ENCODE data around the gene RELB. TPM values are rescaled to one million over a fixed set of nuclear protein-coding genes. Genes with fewer than 3 reads are reported as not detected.
A peak's percentile ranks its signal among the peaks of the same experiment; 100 is the strongest.

Gene RELB
- total RNA-seq, 4 donors from 2014 or later: 8.1 to 15.1 (median 11.7) TPM

DNA sequence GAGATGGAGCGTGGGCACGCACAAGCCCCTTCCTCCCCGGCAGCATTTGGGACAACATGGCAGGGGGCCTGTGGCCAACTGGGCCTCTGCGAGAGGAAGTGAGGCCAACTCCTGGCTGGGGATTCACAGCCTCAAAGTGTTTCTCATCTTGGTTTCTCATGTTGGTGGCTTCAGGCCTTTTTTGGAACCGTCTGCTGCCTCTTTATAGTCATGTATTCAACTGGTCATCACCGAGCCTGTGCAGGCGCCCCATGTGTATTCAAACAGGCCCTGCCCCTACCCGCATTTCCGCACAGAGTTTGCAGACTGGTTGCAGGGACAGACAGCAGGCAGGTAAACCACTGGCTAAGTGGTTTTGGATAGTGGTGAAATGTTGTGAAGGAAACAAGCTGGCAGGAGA lies 17.3 kb upstream of the RELB start:
- TF ChIP-seq, protein P1, sequence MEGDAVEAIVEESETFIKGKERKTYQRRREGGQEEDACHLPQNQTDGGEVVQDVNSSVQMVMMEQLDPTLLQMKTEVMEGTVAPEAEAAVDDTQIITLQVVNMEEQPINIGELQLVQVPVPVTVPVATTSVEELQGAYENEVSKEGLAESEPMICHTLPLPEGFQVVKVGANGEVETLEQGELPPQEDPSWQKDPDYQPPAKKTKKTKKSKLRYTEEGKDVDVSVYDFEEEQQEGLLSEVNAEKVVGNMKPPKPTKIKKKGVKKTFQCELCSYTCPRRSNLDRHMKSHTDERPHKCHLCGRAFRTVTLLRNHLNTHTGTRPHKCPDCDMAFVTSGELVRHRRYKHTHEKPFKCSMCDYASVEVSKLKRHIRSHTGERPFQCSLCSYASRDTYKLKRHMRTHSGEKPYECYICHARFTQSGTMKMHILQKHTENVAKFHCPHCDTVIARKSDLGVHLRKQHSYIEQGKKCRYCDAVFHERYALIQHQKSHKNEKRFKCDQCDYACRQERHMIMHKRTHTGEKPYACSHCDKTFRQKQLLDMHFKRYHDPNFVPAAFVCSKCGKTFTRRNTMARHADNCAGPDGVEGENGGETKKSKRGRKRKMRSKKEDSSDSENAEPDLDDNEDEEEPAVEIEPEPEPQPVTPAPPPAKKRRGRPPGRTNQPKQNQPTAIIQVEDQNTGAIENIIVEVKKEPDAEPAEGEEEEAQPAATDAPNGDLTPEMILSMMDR (IDR thresholded peaks at IDR 0.05): no peak
- no peak for TF ChIP-seq POLR2A (IDR thresholded peaks at IDR 0.05)
- H3K4me3 ChIP-seq (ENCODE audit: low read depth, poor library complexity, severe bottlenecking): no peak overlapping the region
- intact Hi-C loops (cut with DNase I; ENCODE audit: low total_unique reads): no loop called here
- no peak for DNase-seq (ENCODE audit: low spot score in 2 of 2)
- 80 to 82% methylated on average over 9 of the region's 9 CpGs for WGBS, 2 donors

DNA sequence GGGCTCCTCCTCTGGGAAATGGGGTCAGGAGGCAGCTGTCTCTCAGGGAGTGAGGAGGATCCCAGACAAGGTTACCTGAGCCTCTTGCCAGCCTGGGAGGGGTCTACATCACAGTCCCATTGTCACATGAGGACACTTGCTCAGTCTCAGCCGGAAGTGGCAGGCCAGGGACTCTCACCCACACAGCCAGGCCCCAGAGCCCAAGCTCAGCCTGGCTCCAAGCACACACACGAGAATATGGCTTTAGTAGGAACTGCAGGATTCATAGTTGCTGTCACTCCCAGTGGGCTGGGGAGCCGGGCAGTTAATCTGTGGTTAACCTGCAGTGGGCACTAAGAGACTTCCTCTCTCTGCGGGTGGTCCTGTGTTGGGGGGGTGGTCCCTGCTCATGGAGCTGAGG lies 15.8 kb upstream of the RELB start:
- TF ChIP-seq, protein P1 (IDR thresholded peaks at IDR 0.05): no peak
- no peak for TF ChIP-seq POLR2A (IDR thresholded peaks at IDR 0.05)
- WGBS, 2 donors: 87 to 94% methylated on average over 3 to 4 of the region's 4 CpGs

DNA sequence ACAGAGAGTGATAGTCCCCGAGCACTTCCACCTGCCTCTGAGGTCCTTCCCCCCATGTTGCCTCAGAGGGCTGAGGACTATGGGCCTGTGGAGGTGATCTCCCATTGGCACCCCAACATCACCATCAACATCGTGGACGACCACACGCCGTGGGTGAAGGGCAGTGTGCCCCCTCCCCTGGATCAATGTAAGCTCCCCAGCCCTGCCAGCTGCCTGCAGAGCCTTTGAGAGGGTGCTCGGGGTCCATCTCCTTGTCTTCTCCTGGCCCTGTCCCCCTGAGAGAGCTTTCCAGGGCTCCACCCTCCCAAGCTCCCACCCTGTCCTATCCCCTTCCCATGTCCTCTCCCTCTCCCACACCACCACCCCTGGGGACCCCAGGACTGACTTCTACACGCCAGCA lies 14.9 kb upstream of the RELB start:
- no peak for DNase-seq (ENCODE audit: low spot score in 2 of 2)
- intact Hi-C loops (cut with DNase I; ENCODE audit: low total_unique reads): no loop called here
- no peak overlapping the region for H3K4me3 ChIP-seq (ENCODE audit: low read depth, poor library complexity, severe bottlenecking)
- 85 to 88% methylated on average over 7 of the region's 7 CpGs for WGBS, 2 donors
- TF ChIP-seq POLR2A (IDR thresholded peaks at IDR 0.05): no peak
- TF ChIP-seq, protein P1 (IDR thresholded peaks at IDR 0.05): no peak

More for the DNA sequence above, 15.8 kb upstream of the RELB start:
- DNase-seq (ENCODE audit: low spot score in 2 of 2): no peak
- H3K4me3 ChIP-seq (ENCODE audit: low read depth, poor library complexity, severe bottlenecking): no peak overlapping the region
- intact Hi-C loops (cut with DNase I; ENCODE audit: low total_unique reads): no loop called here

DNA sequence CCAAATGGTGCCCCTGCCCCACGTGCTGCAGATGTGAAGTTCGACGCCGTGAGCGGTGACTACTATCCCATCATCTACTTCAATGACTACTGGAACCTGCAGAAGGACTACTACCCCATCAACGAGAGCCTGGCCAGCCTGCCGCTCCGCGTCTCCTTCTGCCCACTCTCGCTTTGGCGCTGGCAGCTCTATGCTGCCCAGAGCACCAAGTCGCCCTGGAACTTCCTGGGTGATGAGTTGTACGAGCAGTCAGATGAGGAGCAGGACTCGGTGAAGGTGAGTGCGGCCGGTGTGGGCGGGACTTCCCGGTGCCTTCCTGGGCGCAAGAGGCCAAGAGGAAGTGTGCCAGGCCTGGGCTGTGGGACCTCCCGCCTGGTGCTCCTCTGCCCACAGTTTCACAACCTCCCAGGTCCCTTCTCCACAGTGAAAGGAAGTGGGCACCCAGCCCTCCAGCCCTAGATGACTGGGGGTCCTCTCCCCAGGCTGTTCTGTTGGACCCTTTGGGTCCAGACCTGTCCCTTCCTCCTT lies 14.1 kb upstream of the RELB start:
- intact Hi-C loops (cut with DNase I; ENCODE audit: low total_unique reads): no loop called here
- WGBS, 2 donors: 84 to 90% methylated on average over 20 of the region's 20 CpGs
- TF ChIP-seq, protein P1 (IDR thresholded peaks at IDR 0.05): no peak
- H3K4me3 ChIP-seq (ENCODE audit: low read depth, poor library complexity, severe bottlenecking): no peak overlapping the region
- DNase-seq (ENCODE audit: low spot score in 2 of 2): no peak

DNA sequence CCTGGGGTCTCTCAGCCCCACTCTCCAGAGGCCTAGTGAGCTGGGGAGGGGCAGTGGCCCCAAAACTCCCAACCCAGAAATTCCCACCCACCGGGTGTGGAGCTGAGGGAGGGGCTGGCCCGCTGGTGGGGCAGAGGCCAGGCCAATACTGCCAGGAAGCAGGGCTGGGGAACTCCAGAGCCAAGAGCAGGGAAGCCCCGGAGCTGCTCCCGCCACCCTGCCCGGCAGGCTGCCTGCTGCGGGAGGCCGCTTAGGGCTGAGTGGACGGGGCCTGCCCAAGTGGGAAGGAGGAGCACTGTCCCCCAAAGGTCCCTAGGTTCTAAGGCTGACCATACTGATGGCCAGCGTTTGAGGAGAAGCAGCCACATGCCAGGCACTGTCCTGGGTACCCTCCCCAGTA lies 13.0 kb upstream of the RELB start:
- no peak for DNase-seq (ENCODE audit: low spot score in 2 of 2)
- 65 to 88% methylated on average over 4 to 8 of the region's 9 CpGs for WGBS, 2 donors
- intact Hi-C loops (cut with DNase I; ENCODE audit: low total_unique reads): no loop called here
- no peak overlapping the region for H3K4me3 ChIP-seq (ENCODE audit: low read depth, poor library complexity, severe bottlenecking)
- TF ChIP-seq POLR2A (IDR thresholded peaks at IDR 0.05): no peak
- TF ChIP-seq, protein P1 (IDR thresholded peaks at IDR 0.05): no peak

DNA sequence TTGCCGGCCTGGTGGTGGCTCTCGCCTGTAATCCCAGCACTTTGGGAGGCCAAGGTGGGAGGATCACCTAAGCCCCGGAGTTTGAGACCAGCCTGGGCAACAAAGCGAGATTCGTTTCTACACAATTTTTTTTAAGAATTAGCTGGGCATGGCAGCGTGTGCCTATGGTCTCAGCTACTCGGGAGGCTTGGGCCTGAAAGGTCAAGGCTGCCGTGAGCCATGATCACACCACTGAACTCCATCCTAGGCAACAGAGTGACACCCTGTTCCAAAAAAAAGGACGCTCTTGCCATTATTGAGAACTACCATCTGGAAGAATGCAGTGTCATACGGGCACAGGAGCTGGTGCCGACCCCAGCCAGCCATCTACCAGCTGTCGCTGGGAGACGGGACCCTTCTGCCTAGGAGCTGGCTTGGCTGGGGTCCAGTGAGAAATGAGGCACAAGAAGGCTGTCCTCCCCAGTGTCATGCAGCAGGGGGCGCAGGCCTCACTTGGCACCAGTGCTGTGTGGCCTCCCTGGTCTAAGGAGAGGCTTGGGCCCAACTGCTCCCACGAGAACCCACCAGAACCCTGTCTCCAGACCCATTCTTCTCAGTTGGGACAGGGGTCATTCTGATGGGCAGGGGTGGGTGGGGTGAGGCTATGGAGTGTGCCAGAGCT lies 12.2 kb upstream of the RELB start:
- TF ChIP-seq, protein P1 (IDR thresholded peaks at IDR 0.05): no peak
- no peak for TF ChIP-seq POLR2A (IDR thresholded peaks at IDR 0.05)
- H3K4me3 ChIP-seq (ENCODE audit: low read depth, poor library complexity, severe bottlenecking): no peak overlapping the region
- DNase-seq (ENCODE audit: low spot score in 2 of 2): peak; percentile 33 to 89
- intact Hi-C loops (cut with DNase I; ENCODE audit: low total_unique reads): no loop called here
- 83 to 84% methylated on average over 15 of the region's 15 CpGs for WGBS, 2 donors
